Loucy (cell line): ENCODE measurements around the gene TMIGD2.

Source experiments
- H2AFZ ChIP-seq: fragments of 200-600 bp; sonication (generic); 2 replicates; pipeline ENCODE4 v1.6.0; 2016; ENCODE audit warnings: antibody characterized with exemption, mild to moderate bottlenecking, low read length, moderate library complexity
- H3F3A ChIP-seq: fragments of 200-600 bp; 2 replicates; pipeline ENCODE4 v1.6.0; 2016; ENCODE audit warnings: antibody characterized with exemption, low read depth, mild to moderate bottlenecking
- H3K27me3 ChIP-seq: fragments of 200-600 bp; sonication (generic); 2 replicates; pipeline ENCODE4 v1.6.1; 2014; ENCODE audit warnings: low read length, mild to moderate bottlenecking; ENCODE audit not compliant: insufficient read depth, poor library complexity, severe bottlenecking
- H3K36me3 ChIP-seq: fragments of 200-600 bp; sonication (generic); 2 replicates; pipeline ENCODE4 v1.6.1; 2016; ENCODE audit warnings: low read length; ENCODE audit not compliant: insufficient read depth
- H3K4me1 ChIP-seq: fragments of 200-600 bp; sonication (generic); 2 replicates; pipeline ENCODE4 v1.5.1; 2014; ENCODE audit warnings: low read length, mild to moderate bottlenecking; ENCODE audit not compliant: insufficient read depth, poor library complexity, severe bottlenecking
- H3K4me2 ChIP-seq: fragments of 200-600 bp; sonication (generic); 2 replicates; pipeline ENCODE4 v1.6.0; 2014; ENCODE audit warnings: antibody characterized with exemption, low read length, low read depth, mild to moderate bottlenecking; ENCODE audit not compliant: poor library complexity, severe bottlenecking
- H3K4me3 ChIP-seq: fragments of 200-600 bp; sonication (generic); 2 replicates; pipeline ENCODE4 v1.5.1; 2014; ENCODE audit warnings: low read length, mild to moderate bottlenecking, mixed read lengths; ENCODE audit not compliant: poor library complexity, severe bottlenecking
- H3K79me2 ChIP-seq: fragments of 200-600 bp; sonication (generic); 2 replicates; pipeline ENCODE4 v1.6.1; 2014; ENCODE audit warnings: low read length; ENCODE audit not compliant: insufficient read depth
- H3K9ac ChIP-seq: fragments of 200-600 bp; sonication (generic); 2 replicates; pipeline ENCODE4 v1.6.0; 2014; ENCODE audit warnings: mild to moderate bottlenecking, low read depth, low read length, moderate library complexity; ENCODE audit not compliant: poor library complexity, severe bottlenecking
- H3K9me2 ChIP-seq: fragments of 200-600 bp; sonication (generic); replicated peaks from 2 replicates; pipeline ENCODE4 v1.6.1; 2016; ENCODE audit warnings: low read depth, low read length, mixed read lengths
- H3K9me3 ChIP-seq: fragments of 200-600 bp; sonication (generic); 2 replicates; pipeline ENCODE4 v1.6.1; 2014; ENCODE audit warnings: mild to moderate bottlenecking, antibody characterized with exemption, low read length, low read depth; ENCODE audit not compliant: insufficient read depth
- H4K20me1 ChIP-seq: fragments of 200-600 bp; sonication (generic); 2 replicates; pipeline ENCODE4 v1.6.0; 2014; ENCODE audit warnings: antibody characterized with exemption, low read length, mild to moderate bottlenecking; ENCODE audit not compliant: insufficient read depth, poor library complexity, severe bottlenecking
- EZH2phosphoT487 ChIP-seq: fragments of 200-600 bp; IDR thresholded peaks from 2 replicates; pipeline ENCODE4 v1.6.1; 2018; ENCODE audit warnings: antibody characterized with exemption, mild to moderate bottlenecking, moderate library complexity, borderline replicate concordance
- TF ChIP-seq, protein P1 (sequence below): fragments of 200-600 bp; sonication (generic); conservative IDR thresholded peaks from 2 replicates; pipeline ENCODE4 v1.5.1; 2014; ENCODE audit warnings: mild to moderate bottlenecking, antibody characterized with exemption, low read length

The TMIGD2 gene

DNA sequence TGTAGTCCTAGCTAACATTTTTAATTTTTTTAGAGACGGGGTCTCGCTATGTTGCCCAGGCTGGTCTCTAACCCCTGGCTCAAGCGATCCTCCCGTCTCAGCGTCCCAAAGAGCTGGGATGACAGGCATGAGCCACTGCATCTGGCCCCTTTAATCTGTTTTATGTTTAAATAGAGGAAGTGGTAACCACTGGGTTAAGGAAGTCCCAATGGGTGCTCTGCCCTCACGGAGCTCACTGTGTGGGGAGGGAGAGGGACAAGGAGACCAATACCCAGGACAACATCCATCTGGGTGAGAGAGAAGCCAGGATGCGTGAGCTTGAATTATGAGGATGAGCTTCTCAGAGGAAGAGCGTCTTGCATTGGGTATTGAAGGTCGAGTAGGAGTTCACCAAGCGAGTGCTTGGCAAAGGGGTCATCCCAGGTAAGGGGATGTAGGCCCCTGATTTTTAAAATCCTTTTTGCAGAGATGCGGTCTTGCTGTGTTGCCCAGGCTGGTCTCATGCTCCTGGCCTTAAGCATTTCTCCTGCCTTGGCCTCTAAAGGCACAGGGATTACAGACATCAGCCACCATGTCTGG is 41.5 kb downstream of the TMIGD2 start:
- Histone ChIP-seq H4K20me1 (no peaks in the 10 kb centered on the region), H3K4me2 (no peak overlapping the region), H3K9me3 (peaks cover 4% of the 10 kb centered on the region; the same call in 1 of the 2 replicates), H3K27me3 (no peaks in the 10 kb centered on the region), H3K36me3 (peaks cover 33% of the 10 kb centered on the region), H3K79me2 (no peaks in the 10 kb centered on the region), H2AFZ (no peak overlapping the region), H3K4me1 (no peaks in the 10 kb centered on the region), H3K9me2 (no peaks in the 10 kb centered on the region), H3K9ac (no peak overlapping the region), H3K4me3 (no peak overlapping the region), H3F3A (no peaks in the 10 kb centered on the region)
- no peak for TF ChIP-seq EZH2phosphoT487
- TF ChIP-seq, protein P1, sequence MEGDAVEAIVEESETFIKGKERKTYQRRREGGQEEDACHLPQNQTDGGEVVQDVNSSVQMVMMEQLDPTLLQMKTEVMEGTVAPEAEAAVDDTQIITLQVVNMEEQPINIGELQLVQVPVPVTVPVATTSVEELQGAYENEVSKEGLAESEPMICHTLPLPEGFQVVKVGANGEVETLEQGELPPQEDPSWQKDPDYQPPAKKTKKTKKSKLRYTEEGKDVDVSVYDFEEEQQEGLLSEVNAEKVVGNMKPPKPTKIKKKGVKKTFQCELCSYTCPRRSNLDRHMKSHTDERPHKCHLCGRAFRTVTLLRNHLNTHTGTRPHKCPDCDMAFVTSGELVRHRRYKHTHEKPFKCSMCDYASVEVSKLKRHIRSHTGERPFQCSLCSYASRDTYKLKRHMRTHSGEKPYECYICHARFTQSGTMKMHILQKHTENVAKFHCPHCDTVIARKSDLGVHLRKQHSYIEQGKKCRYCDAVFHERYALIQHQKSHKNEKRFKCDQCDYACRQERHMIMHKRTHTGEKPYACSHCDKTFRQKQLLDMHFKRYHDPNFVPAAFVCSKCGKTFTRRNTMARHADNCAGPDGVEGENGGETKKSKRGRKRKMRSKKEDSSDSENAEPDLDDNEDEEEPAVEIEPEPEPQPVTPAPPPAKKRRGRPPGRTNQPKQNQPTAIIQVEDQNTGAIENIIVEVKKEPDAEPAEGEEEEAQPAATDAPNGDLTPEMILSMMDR, result no peak

DNA sequence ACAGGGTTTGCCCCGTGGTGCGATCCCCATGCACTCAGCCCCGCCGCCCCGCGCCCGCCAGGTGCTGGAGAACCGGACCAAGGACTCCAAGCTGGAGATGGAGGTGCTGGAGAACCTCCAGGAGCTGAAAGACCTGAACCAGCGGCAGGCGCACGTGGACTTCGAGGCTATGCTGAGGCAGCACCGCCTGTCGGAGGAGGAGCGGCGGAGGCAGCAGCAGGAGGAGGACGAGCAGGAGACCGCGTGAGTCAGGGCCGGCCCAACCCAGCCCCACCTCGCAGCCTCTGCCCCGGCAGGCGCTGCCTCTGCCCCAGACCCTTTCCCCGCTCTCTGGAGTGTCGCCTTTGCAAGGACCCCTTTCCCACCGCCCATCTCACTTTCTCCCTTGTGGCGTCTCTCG is 44.0 kb downstream of the TMIGD2 start:
- H3K79me2 ChIP-seq, result no peaks in the 10 kb centered on the region
- no peak overlapping the region for H3K4me3 ChIP-seq
- no peaks in the 10 kb centered on the region for H3F3A ChIP-seq
- no peak overlapping the region for H3K9ac ChIP-seq
- H3K27me3 ChIP-seq, result no peaks in the 10 kb centered on the region
- H3K4me1 ChIP-seq, result no peaks in the 10 kb centered on the region
- no peak overlapping the region for H3K4me2 ChIP-seq
- peaks cover 49% of the 10 kb centered on the region for H3K36me3 ChIP-seq
- H3K9me3 ChIP-seq, result peaks cover 4% of the 10 kb centered on the region; the same call in 1 of the 2 replicates
- H3K9me2 ChIP-seq, result no peaks in the 10 kb centered on the region
- H4K20me1 ChIP-seq, result no peaks in the 10 kb centered on the region
- TF ChIP-seq, protein P1, result no peak
- TF ChIP-seq EZH2phosphoT487, result no peak
- no peak overlapping the region for H2AFZ ChIP-seq

DNA sequence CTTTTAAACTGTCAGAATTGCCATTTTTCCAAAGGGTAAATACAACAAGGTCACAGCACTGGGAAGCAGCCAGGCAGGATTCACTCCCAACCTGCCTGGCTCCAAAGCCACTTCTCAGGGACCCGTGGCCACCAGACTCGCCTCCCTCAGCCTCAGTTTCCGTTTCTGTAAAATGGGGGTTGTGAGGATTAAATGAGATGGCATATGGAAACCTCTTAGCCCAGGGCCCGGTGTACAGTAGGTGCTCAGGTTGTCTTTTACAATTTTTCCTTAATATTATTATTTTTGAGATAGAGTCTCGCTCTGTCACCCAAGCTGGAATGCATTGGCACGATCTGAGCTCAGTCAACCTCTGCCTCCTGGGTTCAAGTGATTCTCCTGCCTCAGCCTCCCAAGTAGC is 45.2 kb downstream of the TMIGD2 start:
- TF ChIP-seq, protein P1, result no peak
- no peak for TF ChIP-seq EZH2phosphoT487
- Histone ChIP-seq H2AFZ (no peak overlapping the region), H4K20me1 (no peaks in the 10 kb centered on the region), H3K4me2 (no peak overlapping the region), H3K36me3 (peaks cover 50% of the 10 kb centered on the region), H3K9me2 (no peaks in the 10 kb centered on the region), H3K79me2 (no peaks in the 10 kb centered on the region), H3K9ac (no peak overlapping the region), H3K9me3 (peaks cover 4% of the 10 kb centered on the region; the same call in 1 of the 2 replicates), H3K4me3 (no peak overlapping the region), H3K4me1 (no peaks in the 10 kb centered on the region), H3F3A (no peaks in the 10 kb centered on the region), H3K27me3 (no peaks in the 10 kb centered on the region)
